HG03097 (cell line): ENCODE results near the gene SRXN1.

Source experiments
- ATAC-seq: cut with Tn5 transposase; IDR thresholded peaks from one replicate; pipeline ENCODE4 v1.9.1; 2021; ENCODE audit not compliant: unreplicated experiment, low FRiP score

Gene SRXN1

GRCh38 chr20:675453-676314 is 22.7 kb upstream of the SRXN1 start, which contains the start of gene SCRT2:
Gene SCRT2, minus strand, starts transcription at chr20:675802. Its CDS starts 201 bp downstream, at chr20:675601.
- ATAC-seq: no peak

GRCh38 chr20:675033-675452 is 22.0 kb upstream of the SRXN1 start:
- ATAC-seq: no peak

- ATAC-seq: no peak
Measured at GRCh38 chr20:673603-674001, 20.6 kb upstream of the SRXN1 start.

- no peak for ATAC-seq
Measured at GRCh38 chr20:672963-673602, 20.1 kb upstream of the SRXN1 start.

- no peak for ATAC-seq
Measured at GRCh38 chr20:671252-672030, 18.4 kb upstream of the SRXN1 start.

- ATAC-seq: no peak
Measured at GRCh38 chr20:669573-669972, 16.6 kb upstream of the SRXN1 start.

GRCh38 chr20:668638-669037 is 15.6 kb upstream of the SRXN1 start:
- ATAC-seq: no peak

- no peak for ATAC-seq
Measured at GRCh38 chr20:668050-668449, 15.1 kb upstream of the SRXN1 start.

GRCh38 chr20:667351-668034 is 14.5 kb upstream of the SRXN1 start:
- no peak for ATAC-seq

GRCh38 chr20:666877-667276 is 13.9 kb upstream of the SRXN1 start:
- no peak for ATAC-seq

- ATAC-seq: no peak
Measured at GRCh38 chr20:665276-665675, 12.3 kb upstream of the SRXN1 start.

GRCh38 chr20:664576-664975 is 11.6 kb upstream of the SRXN1 start:
- ATAC-seq: no peak

GRCh38 chr20:664151-664550 is 11.2 kb upstream of the SRXN1 start:
- ATAC-seq: no peak

- no peak for ATAC-seq
Measured at GRCh38 chr20:663315-664090, 10.5 kb upstream of the SRXN1 start.

GRCh38 chr20:662277-663192 is 9.5 kb upstream of the SRXN1 start:
- ATAC-seq: no peak

- no peak for ATAC-seq
Measured at GRCh38 chr20:661474-662270, 8.7 kb upstream of the SRXN1 start.

GRCh38 chr20:658731-659291 is 5.8 kb upstream of the SRXN1 start:
- ATAC-seq: no peak

GRCh38 chr20:658202-658601 is 5.2 kb upstream of the SRXN1 start:
- no peak for ATAC-seq
